ENCODE measurements around the gene LAPTM5.
A peak's percentile ranks its signal among the peaks of the same experiment; 100 is the strongest.

LAPTM5 gene

GRCh38 chr1:30787856-30788495, 30.4 kb upstream of the LAPTM5 start:
- DNase-seq (ENCODE audit: insufficient read length, low spot score) (no peak), FAIRE-seq (no peak)

GRCh38 chr1:30787266-30787665, 29.7 kb upstream of the LAPTM5 start:
- DNase-seq (ENCODE audit: insufficient read length, low spot score) (no peak), FAIRE-seq (no peak)

DNA sequence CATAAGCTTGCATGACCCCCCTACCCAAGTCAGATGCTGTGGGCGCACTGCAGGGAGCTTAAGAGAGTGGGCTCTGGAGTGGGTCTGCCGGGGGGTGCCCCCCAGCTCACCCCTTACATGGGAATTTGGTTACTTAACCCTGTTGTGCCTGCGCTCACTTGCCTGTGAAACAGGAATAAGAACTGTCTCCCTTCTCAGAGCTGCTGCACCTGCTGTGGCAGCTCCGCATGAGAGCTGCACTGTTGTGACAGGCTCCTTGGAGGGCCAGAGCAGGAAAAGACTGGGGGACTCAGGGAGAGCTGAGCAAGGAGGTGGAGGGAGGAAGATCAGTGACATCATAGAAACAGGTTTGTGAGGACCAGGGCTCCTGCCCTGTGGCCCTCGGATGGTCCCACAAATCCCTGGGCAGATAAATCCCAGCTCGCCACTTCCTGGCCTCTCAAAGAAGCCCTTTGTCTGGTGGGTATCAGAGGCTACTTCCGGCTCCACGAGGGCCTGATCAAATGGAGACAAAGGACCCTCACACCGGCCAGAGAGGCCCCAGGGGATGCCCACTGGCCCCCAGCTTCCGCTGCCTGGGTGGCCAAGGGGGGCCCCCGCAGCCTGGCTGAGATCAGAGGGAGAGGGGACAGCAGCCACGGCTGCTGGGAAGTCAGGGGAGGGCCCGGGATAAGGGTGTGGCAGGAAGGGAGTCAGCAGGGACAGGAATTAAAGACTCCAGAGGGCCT, 28.9 kb upstream of the LAPTM5 start:
- DNase-seq (ENCODE audit: insufficient read length, low spot score) (no peak), FAIRE-seq (no peak)

- no peak for DNase-seq (ENCODE audit: insufficient read length, low spot score)
- no peak for FAIRE-seq
Measured at GRCh38 chr1:30785714-30786113, 28.1 kb upstream of the LAPTM5 start.

GRCh38 chr1:30785181-30785580, 27.6 kb upstream of the LAPTM5 start:
- DNase-seq (ENCODE audit: insufficient read length, low spot score) (no peak), FAIRE-seq (no peak)

- DNase-seq (ENCODE audit: insufficient read length, low spot score) = no peak
- FAIRE-seq = no peak
Measured at GRCh38 chr1:30783256-30783915, 25.8 kb upstream of the LAPTM5 start.

- no peak for FAIRE-seq
Measured at GRCh38 chr1:30782361-30783255, 25.0 kb upstream of the LAPTM5 start.

GRCh38 chr1:30781906-30782305, 24.3 kb upstream of the LAPTM5 start:
- FAIRE-seq (no peak), DNase-seq (ENCODE audit: insufficient read length, low spot score) (no peak)

More at GRCh38 chr1:30782361-30783255, 25.0 kb upstream of the LAPTM5 start:
- DNase-seq (ENCODE audit: insufficient read length, low spot score) = peak; percentile 75

DNA sequence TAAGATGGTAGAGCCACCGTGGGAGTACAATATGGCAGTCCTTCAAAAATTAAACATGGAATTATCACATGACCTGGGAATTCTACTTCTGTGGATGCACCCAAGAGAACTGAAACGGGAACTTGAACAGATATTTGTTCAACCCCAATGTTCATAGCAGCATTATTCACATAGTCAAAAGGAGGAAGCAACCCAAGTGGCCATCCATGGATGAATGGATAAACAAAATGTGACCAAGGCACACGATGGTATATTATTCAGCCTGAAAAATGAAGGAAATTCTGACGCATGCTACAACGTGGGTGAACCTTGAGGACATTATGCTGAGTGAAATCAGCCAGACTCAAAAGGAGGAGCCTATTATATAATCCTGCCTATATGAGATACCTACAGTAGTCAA, 22.8 kb upstream of the LAPTM5 start:
- FAIRE-seq (no peak), DNase-seq (ENCODE audit: insufficient read length, low spot score) (no peak)

GRCh38 chr1:30779294-30780071, 21.9 kb upstream of the LAPTM5 start:
- DNase-seq (ENCODE audit: insufficient read length, low spot score) (peak; percentile 73), FAIRE-seq (no peak)

DNA sequence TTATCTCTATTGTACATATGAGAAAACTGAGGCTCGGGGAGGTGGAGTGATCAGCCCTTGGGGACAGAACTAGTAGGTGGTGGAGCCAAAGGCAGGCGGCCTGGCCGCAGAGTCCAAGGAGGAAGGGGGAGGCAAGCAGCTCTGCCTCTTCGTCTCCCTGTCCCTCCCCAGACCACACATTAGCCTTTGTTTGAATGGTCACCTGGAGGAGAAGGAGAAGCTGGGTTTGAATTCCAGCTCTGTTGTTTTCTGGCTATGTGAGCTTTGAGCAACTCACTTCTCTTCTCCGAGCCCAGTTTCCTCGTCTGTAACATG, 21.4 kb upstream of the LAPTM5 start:
- no peak for DNase-seq (ENCODE audit: insufficient read length, low spot score)
- FAIRE-seq = no peak

GRCh38 chr1:30778154-30778978, 20.8 kb upstream of the LAPTM5 start:
- no peak for FAIRE-seq

DNA sequence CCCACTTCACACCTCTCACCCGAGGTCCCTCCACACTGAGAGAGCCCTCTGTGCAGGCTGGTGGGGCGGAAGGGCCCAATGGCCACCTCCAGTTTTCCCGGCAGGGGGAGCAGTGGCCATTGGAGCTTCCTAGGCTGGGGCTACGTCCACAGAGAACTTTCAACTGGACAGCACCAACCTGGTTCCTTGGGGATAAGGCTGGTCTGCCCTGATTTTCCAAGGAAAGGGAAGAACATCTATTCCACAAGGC, 20.3 kb upstream of the LAPTM5 start:
- FAIRE-seq (no peak), DNase-seq (ENCODE audit: insufficient read length, low spot score) (no peak)

More at GRCh38 chr1:30778154-30778978, 20.8 kb upstream of the LAPTM5 start:
- no peak for DNase-seq (ENCODE audit: insufficient read length, low spot score)

DNA sequence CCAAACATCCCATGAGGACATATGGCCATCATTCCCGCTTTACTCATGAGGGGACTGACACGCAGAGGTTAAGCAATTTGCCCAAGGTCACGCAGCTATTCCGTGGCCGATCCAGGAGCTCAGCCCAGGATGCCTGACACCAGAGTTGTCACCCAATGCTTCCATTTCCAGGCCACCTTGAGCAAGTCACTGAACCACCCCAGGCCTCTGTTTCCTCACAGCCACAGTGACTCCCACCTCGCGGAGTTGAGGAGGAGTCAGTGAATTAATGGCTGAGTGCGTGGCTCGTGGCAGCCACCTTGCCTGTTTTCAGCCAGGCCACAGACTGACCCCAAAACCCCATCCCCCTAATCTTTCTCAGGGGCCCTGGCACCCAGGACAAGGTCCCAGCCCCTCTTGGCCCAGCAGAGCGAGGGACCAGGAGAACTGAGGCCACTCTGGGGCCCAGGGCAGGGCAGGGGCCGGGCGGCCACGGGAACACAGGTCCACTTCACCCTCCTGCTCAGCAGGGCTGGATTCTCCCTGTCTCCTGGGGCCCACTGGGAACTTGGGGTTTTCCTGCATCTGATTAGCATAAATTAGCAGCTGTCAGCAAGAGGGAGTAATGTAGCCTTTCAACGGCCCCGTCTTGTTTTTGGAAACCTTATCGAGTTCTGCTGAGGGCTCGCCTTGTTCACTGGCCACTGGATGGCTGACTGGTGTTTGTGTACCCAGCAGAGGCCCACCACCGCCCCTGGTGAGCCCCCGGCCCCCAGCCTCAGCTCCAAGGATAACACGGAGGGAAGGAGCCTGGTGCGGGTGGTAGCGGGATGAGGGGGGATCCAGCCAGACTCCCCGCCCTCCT, 19.7 kb upstream of the LAPTM5 start:
- DNase-seq (ENCODE audit: insufficient read length, low spot score) = no peak
- FAIRE-seq = no peak

- no peak for DNase-seq (ENCODE audit: insufficient read length, low spot score)
- no peak for FAIRE-seq
Measured at GRCh38 chr1:30776097-30777059, 18.8 kb upstream of the LAPTM5 start.

DNA sequence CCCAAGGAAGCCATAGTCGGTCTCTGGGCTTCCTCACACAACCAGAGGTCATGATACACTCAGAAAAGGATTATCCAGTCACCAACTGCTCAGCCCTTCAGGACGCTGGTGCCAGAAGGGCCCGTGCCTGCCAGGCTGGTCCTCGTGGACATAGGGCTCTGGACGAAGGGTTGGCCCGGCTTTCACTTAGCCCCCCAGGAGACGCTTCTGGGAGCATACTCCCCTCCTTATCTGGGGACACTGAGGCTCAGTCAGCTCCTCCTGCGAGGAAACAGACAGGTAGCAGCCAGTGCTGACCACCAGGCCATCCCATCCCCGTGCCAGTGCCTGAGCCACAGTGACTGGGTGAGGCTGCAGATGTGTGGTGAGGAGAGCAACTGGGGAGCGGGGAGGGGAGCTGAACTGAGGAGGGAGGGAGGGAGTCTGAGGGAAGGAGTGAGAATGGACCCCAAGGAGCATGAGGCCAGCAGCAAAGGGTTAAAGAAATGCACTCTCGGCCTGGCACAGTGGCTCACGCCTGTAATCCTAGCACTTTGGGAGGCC, 17.9 kb upstream of the LAPTM5 start:
- FAIRE-seq (no peak), DNase-seq (ENCODE audit: insufficient read length, low spot score) (no peak)

Data from HTR-8/SVneo (cell line).